Measurements from ENCODE around the gene PCNX2. TPM values are rescaled to one million over a fixed set of nuclear protein-coding genes. Genes with fewer than 3 reads are reported as not detected.

Gene PCNX2
- total and polyA plus RNA-seq, 10 of the 15 experiments (the other 5 are each of a cell fraction or from before 2014, with no cell fraction given) = 2.1 to 16.4 (median 8.1) TPM

DNA sequence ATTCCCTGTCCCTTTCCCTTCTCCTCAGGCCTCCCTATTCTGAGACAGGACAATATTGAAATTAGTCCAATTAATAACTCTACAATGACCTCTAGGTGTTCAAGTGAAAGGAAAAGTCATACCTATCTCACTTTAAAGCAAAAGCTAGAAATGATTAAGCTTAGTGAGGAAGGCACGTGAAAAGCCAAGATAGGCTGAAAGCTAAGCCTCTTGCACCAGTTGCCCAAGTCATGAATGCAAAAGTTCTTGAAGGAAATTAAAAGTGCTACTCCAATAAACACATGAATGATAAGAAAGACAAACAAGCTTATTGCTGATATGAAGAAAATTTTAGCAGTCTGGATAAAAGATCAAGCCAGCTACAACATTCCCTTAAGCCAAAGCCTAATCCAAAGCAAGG, 28.2 kb upstream of the PCNX2 start (continued):
- TF ChIP-seq, protein P1, sequence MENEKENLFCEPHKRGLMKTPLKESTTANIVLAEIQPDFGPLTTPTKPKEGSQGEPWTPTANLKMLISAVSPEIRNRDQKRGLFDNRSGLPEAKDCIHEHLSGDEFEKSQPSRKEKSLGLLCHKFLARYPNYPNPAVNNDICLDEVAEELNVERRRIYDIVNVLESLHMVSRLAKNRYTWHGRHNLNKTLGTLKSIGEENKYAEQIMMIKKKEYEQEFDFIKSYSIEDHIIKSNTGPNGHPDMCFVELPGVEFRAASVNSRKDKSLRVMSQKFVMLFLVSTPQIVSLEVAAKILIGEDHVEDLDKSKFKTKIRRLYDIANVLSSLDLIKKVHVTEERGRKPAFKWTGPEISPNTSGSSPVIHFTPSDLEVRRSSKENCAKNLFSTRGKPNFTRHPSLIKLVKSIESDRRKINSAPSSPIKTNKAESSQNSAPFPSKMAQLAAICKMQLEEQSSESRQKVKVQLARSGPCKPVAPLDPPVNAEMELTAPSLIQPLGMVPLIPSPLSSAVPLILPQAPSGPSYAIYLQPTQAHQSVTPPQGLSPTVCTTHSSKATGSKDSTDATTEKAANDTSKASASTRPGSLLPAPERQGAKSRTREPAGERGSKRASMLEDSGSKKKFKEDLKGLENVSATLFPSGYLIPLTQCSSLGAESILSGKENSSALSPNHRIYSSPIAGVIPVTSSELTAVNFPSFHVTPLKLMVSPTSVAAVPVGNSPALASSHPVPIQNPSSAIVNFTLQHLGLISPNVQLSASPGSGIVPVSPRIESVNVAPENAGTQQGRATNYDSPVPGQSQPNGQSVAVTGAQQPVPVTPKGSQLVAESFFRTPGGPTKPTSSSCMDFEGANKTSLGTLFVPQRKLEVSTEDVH (IDR thresholded peaks at IDR 0.05; ENCODE audit: low read depth, partially characterized antibody) = no peak
- TF ChIP-seq SREBF1 (IDR thresholded peaks at IDR 0.05; ENCODE audit: low read length) = no peak
- TF ChIP-seq, protein P2, sequence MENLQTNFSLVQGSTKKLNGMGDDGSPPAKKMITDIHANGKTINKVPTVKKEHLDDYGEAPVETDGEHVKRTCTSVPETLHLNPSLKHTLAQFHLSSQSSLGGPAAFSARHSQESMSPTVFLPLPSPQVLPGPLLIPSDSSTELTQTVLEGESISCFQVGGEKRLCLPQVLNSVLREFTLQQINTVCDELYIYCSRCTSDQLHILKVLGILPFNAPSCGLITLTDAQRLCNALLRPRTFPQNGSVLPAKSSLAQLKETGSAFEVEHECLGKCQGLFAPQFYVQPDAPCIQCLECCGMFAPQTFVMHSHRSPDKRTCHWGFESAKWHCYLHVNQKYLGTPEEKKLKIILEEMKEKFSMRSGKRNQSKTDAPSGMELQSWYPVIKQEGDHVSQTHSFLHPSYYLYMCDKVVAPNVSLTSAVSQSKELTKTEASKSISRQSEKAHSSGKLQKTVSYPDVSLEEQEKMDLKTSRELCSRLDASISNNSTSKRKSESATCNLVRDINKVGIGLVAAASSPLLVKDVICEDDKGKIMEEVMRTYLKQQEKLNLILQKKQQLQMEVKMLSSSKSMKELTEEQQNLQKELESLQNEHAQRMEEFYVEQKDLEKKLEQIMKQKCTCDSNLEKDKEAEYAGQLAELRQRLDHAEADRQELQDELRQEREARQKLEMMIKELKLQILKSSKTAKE (IDR thresholded peaks at IDR 0.05; ENCODE audit: low read depth, poor library complexity, severe bottlenecking) = no peak
- no peak for TF ChIP-seq HCFC1 (IDR thresholded peaks at IDR 0.05; ENCODE audit: low read length)
- TF ChIP-seq RFX5 (IDR thresholded peaks at IDR 0.05; ENCODE audit: low read depth, low read length) = no peak
- TF ChIP-seq NRF1 (conservative IDR thresholded peaks at IDR 0.05; ENCODE audit: low read depth, low read length) = no peak
- TF ChIP-seq KAT2A (conservative IDR thresholded peaks at IDR 0.05; ENCODE audit: control insufficient read depth, low read depth, low read length) = no peak
- no peak for TF ChIP-seq IKZF2 (IDR thresholded peaks at IDR 0.05)
- TF ChIP-seq, protein P3, sequence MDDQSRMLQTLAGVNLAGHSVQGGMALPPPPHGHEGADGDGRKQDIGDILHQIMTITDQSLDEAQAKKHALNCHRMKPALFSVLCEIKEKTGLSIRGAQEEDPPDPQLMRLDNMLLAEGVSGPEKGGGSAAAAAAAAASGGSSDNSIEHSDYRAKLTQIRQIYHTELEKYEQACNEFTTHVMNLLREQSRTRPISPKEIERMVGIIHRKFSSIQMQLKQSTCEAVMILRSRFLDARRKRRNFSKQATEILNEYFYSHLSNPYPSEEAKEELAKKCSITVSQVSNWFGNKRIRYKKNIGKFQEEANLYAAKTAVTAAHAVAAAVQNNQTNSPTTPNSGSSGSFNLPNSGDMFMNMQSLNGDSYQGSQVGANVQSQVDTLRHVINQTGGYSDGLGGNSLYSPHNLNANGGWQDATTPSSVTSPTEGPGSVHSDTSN (IDR thresholded peaks at IDR 0.05; ENCODE audit: insufficient replicate concordance, low read depth, low read length) = no peak
- no peak for TF ChIP-seq SMAD1 (IDR thresholded peaks at IDR 0.05; ENCODE audit: low read depth, partially characterized antibody)

Measured in GM12878 (cell line).